Activated CD4-positive, alpha-beta T cell treated with anti-CD3 and anti-CD28 coated beads, Interleukin-2, Interleukin-4, amounts not matched to agents 100 ng/mL and 50 ng/mL, durations not matched to agents 16 hours and 8 hours (primary cell): Measurements from ENCODE around the gene MEN1.

Experiments used
- DNase-seq: peaks from one replicate; pipeline ENCODE4 v3.0.0-alpha.2; 2020; ENCODE audit warnings: low spot score

MEN1 gene

GRCh38 chr11:64801561-64802369, 8.6 kb downstream of the MEN1 start:
- DNase-seq, result no peak

DNA sequence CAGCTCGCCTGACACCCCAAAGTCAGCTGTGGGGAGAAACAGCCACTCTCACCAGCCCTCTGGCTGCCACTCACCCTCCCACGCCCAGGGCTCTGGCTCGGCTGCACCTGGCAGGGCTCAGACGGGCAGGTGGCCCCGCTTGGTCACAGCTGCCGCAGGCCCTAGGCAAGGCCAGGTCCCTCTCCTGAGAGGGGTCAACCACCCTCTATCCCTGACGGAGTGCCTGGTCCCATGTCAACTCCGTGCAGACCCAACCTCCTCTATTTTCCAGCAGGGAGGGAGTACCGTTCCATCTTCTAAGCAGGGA, 9.2 kb downstream of the MEN1 start:
- no peak for DNase-seq

DNA sequence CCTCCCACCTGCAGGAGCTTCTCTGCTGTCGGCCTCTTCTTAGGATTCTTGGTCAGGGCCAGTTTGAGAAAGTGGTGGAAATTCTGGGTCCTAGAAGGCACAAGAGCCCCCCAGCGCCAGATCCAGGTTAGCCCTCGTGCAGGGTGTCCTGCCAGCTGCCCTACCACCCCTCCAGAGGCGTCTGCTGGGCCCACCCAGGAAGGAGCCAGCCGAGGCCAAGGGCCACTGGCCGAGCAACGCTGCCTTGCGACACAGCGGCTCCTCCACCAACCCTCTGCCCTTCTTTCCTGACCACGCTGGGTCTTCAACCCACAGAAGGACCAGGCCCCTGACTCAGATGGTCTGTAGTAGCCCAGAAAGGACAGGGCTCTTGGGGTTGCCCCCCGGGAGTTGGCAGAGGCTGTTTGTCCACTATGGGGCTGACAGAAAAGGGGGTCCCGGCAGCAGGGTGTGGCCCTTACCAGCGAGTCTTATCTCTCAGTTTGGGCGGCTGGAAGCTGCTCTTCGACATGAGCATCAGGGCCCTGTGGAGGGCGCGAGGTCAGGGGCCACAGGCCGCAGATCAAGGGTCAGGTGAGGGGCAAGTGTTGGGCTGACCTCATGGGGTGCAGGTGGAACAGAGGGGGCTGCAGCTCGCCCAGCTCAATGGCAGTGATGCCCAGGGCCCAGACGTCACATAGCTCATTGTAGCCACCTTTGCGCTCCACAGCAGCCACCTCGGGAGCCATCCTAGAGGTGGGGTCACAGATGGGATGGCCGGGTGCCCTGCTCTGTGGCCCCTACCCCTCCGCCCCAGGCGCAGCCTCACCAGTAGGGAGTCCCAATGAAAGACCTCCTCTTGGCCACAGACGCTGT, 9.8 kb downstream of the MEN1 start:
- DNase-seq, result no peak

- DNase-seq, result no peak
These were observed 10.6 kb downstream of the MEN1 start for GRCh38 chr11:64799623-64800302.

DNA sequence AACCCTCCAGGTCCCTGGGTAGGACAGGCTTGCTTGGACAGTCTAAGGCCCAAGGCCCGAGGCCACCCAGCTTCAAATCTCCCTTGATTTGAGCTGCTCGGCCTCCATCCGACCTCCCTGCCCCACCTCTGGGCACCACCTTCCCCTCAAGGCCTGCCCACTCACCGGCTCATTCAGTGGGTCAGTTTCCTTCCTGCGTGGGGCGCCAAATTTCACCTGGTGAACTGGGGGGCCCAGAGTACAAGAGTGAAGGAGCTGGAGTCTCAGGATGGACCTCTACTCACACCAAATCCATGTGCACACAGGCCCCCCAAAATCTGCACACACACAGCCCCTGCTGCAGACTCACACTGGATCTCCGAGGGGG, 11.1 kb downstream of the MEN1 start:
- no peak for DNase-seq

- no peak for DNase-seq
These were observed 13.4 kb downstream of the MEN1 start for GRCh38 chr11:64796757-64797541.

- no peak for DNase-seq
These were observed 14.1 kb downstream of the MEN1 start for GRCh38 chr11:64796047-64796756.

GRCh38 chr11:64794526-64794925, 15.8 kb downstream of the MEN1 start:
- no peak for DNase-seq

DNA sequence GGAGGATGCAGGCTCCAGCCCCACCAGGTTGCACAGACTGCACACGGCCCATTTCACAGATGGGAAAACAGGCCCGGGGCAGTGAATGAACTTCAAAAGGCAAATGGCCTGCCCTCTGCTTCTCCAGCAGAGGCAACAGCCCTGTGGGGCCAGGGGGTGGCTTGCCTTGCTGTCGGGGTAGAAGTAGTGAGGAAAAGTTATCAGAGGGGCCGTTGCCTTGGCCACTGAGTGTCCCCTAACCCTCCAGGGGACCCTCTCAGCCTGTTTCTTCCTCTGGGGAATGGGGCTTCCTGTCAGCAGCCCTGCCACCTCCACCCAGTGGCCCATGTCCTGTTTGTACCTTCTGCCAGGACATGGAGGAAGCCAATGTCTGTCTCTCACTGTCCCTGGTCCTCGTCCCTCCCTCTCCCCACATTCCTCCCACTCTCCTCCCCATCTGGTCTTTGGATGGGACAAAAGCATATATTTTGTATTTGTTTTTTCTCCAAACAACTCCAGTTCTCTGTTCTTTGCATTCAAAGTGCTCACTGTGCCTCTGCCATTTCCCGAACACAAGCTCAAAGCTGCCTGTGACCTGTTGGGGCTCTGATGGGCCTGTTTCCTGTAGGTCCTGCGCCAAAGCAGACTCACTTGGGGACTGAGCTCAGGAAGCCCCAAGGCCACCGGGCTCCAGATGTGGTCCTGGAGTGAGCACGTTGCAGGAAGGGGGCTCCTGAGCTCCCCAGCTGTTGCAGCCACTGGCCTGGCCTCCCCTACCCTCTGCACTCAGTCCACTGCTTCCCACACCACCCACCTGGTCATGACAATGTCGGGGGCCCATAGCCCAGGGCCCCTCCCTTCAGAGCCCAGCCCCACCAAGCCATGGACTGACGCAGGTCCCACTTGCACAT, 16.8 kb downstream of the MEN1 start:
- DNase-seq, result no peak

DNA sequence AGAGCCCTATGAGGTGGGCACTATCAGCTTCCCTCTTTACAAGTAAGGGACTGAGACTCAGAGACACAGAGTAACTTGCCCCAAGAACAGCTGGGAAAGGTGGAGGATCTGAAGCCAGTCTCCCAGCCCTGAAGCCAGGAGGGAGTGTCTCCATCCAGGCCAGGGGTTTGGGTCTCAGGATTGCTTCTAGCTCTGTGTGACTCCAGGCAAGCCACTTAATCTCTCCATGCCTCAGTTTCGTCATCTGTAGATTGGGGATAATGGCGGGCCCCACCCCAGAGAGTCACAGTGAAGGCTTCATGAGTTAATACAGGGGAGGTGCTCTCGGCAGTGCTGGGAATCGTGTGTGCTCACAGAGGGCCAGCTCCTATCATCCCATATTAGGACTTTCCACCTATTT, 17.9 kb downstream of the MEN1 start:
- no peak for DNase-seq

DNA sequence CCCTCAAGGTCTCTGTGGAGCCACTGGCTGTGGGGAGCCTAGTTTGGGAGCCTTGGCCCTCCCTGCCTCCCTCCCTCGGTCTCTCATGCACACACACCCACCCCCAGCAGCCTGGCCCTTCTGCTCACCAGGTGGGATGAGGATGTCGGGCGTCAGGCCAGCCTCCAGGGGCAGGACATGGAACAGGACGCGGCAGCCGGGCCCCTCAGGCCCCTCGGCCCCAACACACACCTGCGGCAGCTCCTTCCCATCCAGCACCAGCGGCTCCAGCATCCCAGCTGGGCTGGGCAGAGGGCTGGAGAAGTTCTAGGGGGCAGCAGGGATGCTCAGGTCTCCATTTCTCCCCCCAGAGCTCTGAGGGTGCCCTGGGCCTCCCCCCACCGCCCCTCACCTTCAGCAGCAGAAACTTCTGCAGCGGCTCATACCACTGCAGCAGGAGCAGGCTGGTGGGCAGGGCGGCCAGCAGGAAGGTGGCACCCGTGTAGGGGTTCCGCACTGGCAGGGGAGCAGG, 18.5 kb downstream of the MEN1 start:
- no peak for DNase-seq

GRCh38 chr11:64790205-64791095, 19.9 kb downstream of the MEN1 start:
- no peak for DNase-seq

DNA sequence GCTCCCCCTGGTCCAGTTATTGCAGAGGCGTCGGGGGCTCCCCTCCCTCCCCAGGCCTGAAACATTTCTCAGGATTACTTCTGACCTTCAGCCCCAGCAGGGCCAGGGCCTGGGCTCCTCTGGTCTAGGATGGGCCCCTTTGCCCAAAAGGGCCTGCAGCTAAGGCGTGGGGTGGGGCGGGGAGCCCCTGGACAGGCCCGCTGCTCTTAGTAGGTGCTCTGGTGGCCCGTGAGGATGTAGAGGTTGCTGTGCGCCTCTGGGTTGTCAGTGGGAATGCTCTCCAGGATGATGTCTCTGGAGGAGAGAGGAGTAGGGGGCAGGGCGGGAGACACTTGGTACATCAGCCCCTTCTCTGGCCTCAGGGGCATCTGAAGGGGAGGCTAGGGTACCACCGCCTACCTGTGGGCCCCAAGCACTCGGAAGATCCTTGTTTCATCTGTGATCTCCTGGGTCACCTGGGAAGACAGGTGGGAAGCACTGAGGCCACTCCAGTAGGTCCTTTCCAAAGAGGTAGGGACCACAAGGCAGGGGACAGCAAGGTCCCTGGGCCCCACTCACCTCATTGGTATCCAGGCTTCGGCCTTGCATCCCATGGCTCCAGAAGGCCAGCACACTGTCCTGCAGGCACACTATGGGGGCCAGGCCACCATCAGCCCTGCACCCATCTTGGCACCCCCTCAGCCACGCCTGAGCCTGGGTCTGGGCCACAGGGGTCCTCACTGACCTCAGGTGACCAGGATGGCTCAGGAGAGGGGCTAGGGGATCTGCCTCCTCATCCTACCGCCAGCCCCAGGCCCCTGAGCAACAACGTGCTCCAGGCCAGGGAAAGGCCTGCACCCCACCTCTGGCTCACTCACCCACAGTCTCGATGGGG, 20.8 kb downstream of the MEN1 start:
- no peak for DNase-seq

GRCh38 chr11:64788321-64789215, 21.8 kb downstream of the MEN1 start:
- DNase-seq, result no peak

DNA sequence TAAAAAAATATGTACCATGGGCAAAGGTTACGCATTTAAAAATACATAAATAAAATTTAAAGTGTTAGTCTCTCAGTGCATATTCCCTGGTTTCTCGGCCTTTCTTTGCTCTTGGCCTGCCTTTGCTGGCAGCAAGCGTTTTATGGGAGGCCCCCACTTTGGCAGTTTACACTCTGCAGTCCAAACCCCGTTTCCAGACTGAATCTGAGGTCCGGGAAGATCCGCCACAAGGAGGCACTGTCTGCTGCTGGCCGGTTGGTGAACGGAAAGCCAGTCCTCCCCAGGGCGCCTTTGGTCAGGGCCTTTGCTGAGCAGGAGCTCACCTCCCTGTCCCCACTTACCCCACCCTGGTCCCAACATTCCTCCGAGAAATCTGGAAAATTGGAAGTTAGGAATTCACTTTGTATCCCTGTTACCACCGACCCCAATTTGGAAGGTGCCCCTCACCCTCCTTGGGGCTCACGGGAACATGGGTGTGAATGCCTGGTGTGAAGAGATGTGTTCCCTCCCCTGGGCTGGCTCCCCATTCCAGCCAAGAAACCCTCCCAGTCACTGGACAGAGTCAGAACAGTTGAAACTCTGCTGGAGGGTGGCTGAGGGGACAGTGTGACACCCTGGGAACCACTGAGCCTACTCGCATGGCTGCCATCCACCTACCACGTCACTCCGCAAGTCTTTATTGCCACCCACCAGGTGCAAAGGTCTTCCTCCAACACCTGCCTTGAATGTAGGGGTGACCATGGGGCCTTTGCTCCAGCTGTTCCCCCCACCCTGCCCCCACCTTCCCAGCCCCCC, 22.6 kb downstream of the MEN1 start:
- peak; percentile 46 for DNase-seq

DNA sequence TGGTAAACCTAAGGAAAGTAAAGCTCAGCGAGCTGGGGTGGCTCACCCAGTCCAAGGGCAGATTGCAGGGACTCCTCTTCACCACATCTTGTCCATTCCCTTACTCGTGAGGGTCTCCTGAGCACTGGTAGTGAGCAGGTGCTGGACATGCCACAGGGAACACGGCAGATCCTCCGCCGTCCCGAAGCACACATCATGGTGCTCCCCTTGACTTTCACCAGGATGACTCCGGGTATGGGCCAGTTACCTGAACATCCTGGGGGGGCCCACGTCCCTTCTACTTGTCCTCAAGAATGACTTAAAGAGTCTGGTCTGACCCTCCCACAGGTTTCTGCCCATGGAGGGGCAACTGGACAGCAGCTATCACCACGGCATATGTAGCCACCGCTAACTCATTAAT, 24.0 kb downstream of the MEN1 start:
- DNase-seq, result no peak
